Keratinocyte (primary cell): Measurements from ENCODE around the gene SIGLEC7. TPM values are rescaled to one million over a fixed set of nuclear protein-coding genes. Genes with fewer than 3 reads are reported as not detected.
A peak's percentile ranks its signal among the peaks of the same experiment; 100 is the strongest.

Experiments used
- DNase-seq: peaks from one replicate; pipeline ENCODE4 v3.0.0-alpha.2; 2011; ENCODE audit warnings: low read depth, missing footprints, low spot score
- FAIRE-seq: peaks from 2 replicates; lab custom pipeline; 2011; peaks lifted over from hg19 to GRCh38; lab: Jason Lieb, UNC
- H2AFZ ChIP-seq: 2 replicates; pipeline ENCODE4 v1.6.0; 2012; ENCODE audit warnings: low read length, control low read depth, inconsistent platforms; ENCODE audit not compliant: control insufficient read depth
- H3K27ac ChIP-seq: 2 replicates; pipeline ENCODE4 v1.5.1; 2011; ENCODE audit warnings: low read length; ENCODE audit not compliant: control insufficient read depth, insufficient read depth
- H3K27me3 ChIP-seq: 3 replicates; pipeline ENCODE4 v1.6.0; 2011; ENCODE audit warnings: low read length; ENCODE audit not compliant: control insufficient read depth, insufficient read depth; ENCODE audit errors: extremely low read depth
- H3K36me3 ChIP-seq, 2 experiments: 2 replicates in 1 of 2; 3 replicates in 1 of 2; pipeline ENCODE4 v1.5.1; 2011; ENCODE audit warnings: low read length in 2 of 2, mild to moderate bottlenecking in 1 of 2; ENCODE audit not compliant: control insufficient read depth in 2 of 2, insufficient read depth in 2 of 2; ENCODE audit errors: extremely low read depth in 1 of 2
- H3K4me1 ChIP-seq: 3 replicates; pipeline ENCODE4 v1.5.1; 2011; ENCODE audit warnings: low read length; ENCODE audit not compliant: control insufficient read depth, insufficient read depth; ENCODE audit errors: extremely low read depth
- H3K4me2 ChIP-seq: 3 replicates; pipeline ENCODE4 v1.6.0; 2011; ENCODE audit warnings: low read depth, low read length; ENCODE audit not compliant: control insufficient read depth, insufficient read depth; ENCODE audit errors: extremely low read depth
- H3K4me3 ChIP-seq, 3 experiments: fragments of 200-600 bp in 1 of 3; sonication (generic) in 1 of 3; 2 replicates in 2 of 3; 3 replicates in 1 of 3; pipeline ENCODE4 v1.5.1; 2011 to 2016; ENCODE audit warnings: low read length in 3 of 3, mild to moderate bottlenecking in 3 of 3, control low read depth in 2 of 3, inconsistent platforms in 1 of 3, low read depth in 1 of 3, mixed read lengths in 1 of 3, mixed run types in 1 of 3, moderate library complexity in 1 of 3; ENCODE audit not compliant: control insufficient read depth in 2 of 3, insufficient read depth in 2 of 3; ENCODE audit errors: extremely low read depth in 1 of 3
- H3K79me2 ChIP-seq: 2 replicates; pipeline ENCODE4 v1.6.0; 2012; ENCODE audit warnings: low read length; ENCODE audit not compliant: control insufficient read depth, insufficient read depth
- H3K9ac ChIP-seq: 3 replicates; pipeline ENCODE4 v1.6.0; 2011; ENCODE audit warnings: low read length; ENCODE audit not compliant: control insufficient read depth, insufficient read depth; ENCODE audit errors: extremely low read depth
- H3K9me1 ChIP-seq: 3 replicates; pipeline ENCODE4 v1.6.0; 2011; ENCODE audit warnings: low read length; ENCODE audit not compliant: control insufficient read depth, insufficient read depth; ENCODE audit errors: extremely low read depth
- H3K9me3 ChIP-seq: 2 replicates; pipeline ENCODE4 v1.5.1; 2012; ENCODE audit warnings: low read depth, low read length; ENCODE audit not compliant: control insufficient read depth
- H4K20me1 ChIP-seq: 3 replicates; pipeline ENCODE4 v1.6.0; 2011; ENCODE audit warnings: low read length; ENCODE audit not compliant: control insufficient read depth, insufficient read depth; ENCODE audit errors: extremely low read depth
- CTCF ChIP-seq, 3 experiments: IDR thresholded peaks in 1 of 3; conservative IDR thresholded peaks in 1 of 3; optimal IDR thresholded peaks in 1 of 3; 2 replicates in 2 of 3; 3 replicates in 1 of 3; pipeline versions ENCODE3 to v1.5.1; 2011; ENCODE audit warnings: low read length in 3 of 3, mild to moderate bottlenecking in 3 of 3, moderate library complexity in 2 of 3, control low read depth in 1 of 3, inconsistent platforms in 1 of 3; ENCODE audit not compliant: insufficient read depth in 2 of 3; ENCODE audit errors: extremely low read depth in 1 of 3
- EZH2 ChIP-seq: IDR thresholded peaks from one replicate; pipeline ENCODE4 v1.6.1; 2012; ENCODE audit warnings: inconsistent platforms, mild to moderate bottlenecking, low read length, moderate library complexity
- dilution Hi-C: fragments of 300-500 bp; cut with MboI; formaldehyde crosslinking; loops from one replicate; pipeline ENCODE4 v1.7.0; 2020; ENCODE audit warnings: low sequenced_read_pairs; ENCODE audit not compliant: extremely low pct_ligation_motif_present
- polyA plus RNA-seq, 5 experiments: library from polyadenylated mRNA; depleted of rRNA in 3 of 5; stranded (reverse) in 3 of 5; stranded (forward) in 1 of 5; unstranded in 1 of 5; fragments of >200 nt; gene quantifications; 1 replicate in 1 of 5; 2 replicates in 3 of 5; 3 replicates in 1 of 5; pipeline versions ENCODE4 v1.2.1 to v1.2.3, GENCODE V29; 2011 to 2012; ENCODE audit warnings: missing spikeins in 2 of 5, low read depth in 1 of 5, low replicate concordance in 1 of 5

Gene SIGLEC7
- polyA plus RNA-seq, 1 donor (not counting 4 experiments of a cell fraction or from before 2014, with no cell fraction given) = not detected

- H3K4me1 ChIP-seq = peaks cover 23% of the 10 kb centered on the region
- H3K27ac ChIP-seq = no peak overlapping the region
- H2AFZ ChIP-seq = no peak overlapping the region
- H3K9ac ChIP-seq = no peak overlapping the region
- TF ChIP-seq CTCF (optimal IDR thresholded peaks at IDR 0.05 in 1 of 3, IDR thresholded peaks at IDR 0.05 in 1 of 3, conservative IDR thresholded peaks at IDR 0.05 in 1 of 3; ENCODE audit: extremely low read depth in 1 of 3, insufficient read depth in 2 of 3, low read length in 3 of 3) = no peak
- TF ChIP-seq EZH2 = no peak
- DNase-seq = no peak
- FAIRE-seq = no peak
- H3K27me3 ChIP-seq = no peaks in the 10 kb centered on the region
- dilution Hi-C loops = no loop called here
- peaks cover 2 to 5% of the 10 kb centered on the region in 2 experiments for H3K36me3 ChIP-seq
- H3K4me2 ChIP-seq = no peak overlapping the region
- peaks cover 5% of the 10 kb centered on the region for H3K9me1 ChIP-seq
- no peak overlapping the region for H3K4me3 ChIP-seq
- no peaks in the 10 kb centered on the region for H3K9me3 ChIP-seq
- H4K20me1 ChIP-seq = no peaks in the 10 kb centered on the region
- H3K79me2 ChIP-seq = no peaks in the 10 kb centered on the region
Observed at GRCh38 chr19:51093510-51094345, 48.4 kb upstream of the SIGLEC7 start.

GRCh38 chr19:51094696-51095279, 47.3 kb upstream of the SIGLEC7 start:
- Histone ChIP-seq H3K9ac (no peak overlapping the region), H4K20me1 (peaks cover 6% of the 10 kb centered on the region), H2AFZ (no peak overlapping the region), H3K4me1 (peaks cover 23% of the 10 kb centered on the region), H3K27ac (no peak overlapping the region), H3K9me3 (no peaks in the 10 kb centered on the region), H3K9me1 (peaks cover 5% of the 10 kb centered on the region), H3K4me2 (no peak overlapping the region), H3K27me3 (no peaks in the 10 kb centered on the region), H3K36me3 (peaks cover 4 to 12% of the 10 kb centered on the region in 2 experiments), H3K4me3 (no peak overlapping the region), H3K79me2 (peaks cover 7% of the 10 kb centered on the region)
- DNase-seq (no peak), FAIRE-seq (no peak)
- dilution Hi-C loops = no loop called here
- no peak for TF ChIP-seq EZH2
- peak; percentile 68 to 89 (median 76) for TF ChIP-seq CTCF (optimal IDR thresholded peaks at IDR 0.05 in 1 of 3, IDR thresholded peaks at IDR 0.05 in 1 of 3, conservative IDR thresholded peaks at IDR 0.05 in 1 of 3; ENCODE audit: extremely low read depth in 1 of 3, insufficient read depth in 2 of 3, low read length in 3 of 3)
